Neural progenitor cell (in vitro differentiated cells): ENCODE data around the gene POC5. TPM values are rescaled to one million over a fixed set of nuclear protein-coding genes. Genes with fewer than 3 reads are reported as not detected.

Source experiments
- DNase-seq: peaks from one replicate; pipeline ENCODE4 v3.0.0-alpha.2; 2016; ENCODE audit warnings: low spot score
- H2AFZ ChIP-seq: fragments of 200-600 bp; sonication (generic); replicated peaks from 2 replicates; pipeline ENCODE4 v1.6.1; 2016; ENCODE audit warnings: antibody characterized with exemption
- H3F3A ChIP-seq: fragments of 200-600 bp; sonication (generic); 2 replicates; pipeline ENCODE4 v1.6.1; 2016; ENCODE audit warnings: antibody characterized with exemption, low read depth
- H3K27ac ChIP-seq: fragments of 200-600 bp; sonication (generic); 2 replicates; pipeline ENCODE4 v1.5.1; 2016; ENCODE audit warnings: mild to moderate bottlenecking
- H3K27me3 ChIP-seq: fragments of 200-600 bp; sonication (generic); 2 replicates; pipeline ENCODE4 v1.6.1; 2016; ENCODE audit warnings: mild to moderate bottlenecking, moderate library complexity
- H3K36me3 ChIP-seq: fragments of 200-600 bp; sonication (generic); 2 replicates; pipeline ENCODE4 v1.5.1; 2016
- H3K4me1 ChIP-seq: fragments of 200-600 bp; sonication (generic); 2 replicates; pipeline ENCODE4 v1.6.1; 2016; ENCODE audit warnings: mixed run types
- H3K4me2 ChIP-seq: fragments of 200-600 bp; sonication (generic); 2 replicates; pipeline ENCODE4 v1.6.1; 2016
- H3K4me3 ChIP-seq: fragments of 200-600 bp; sonication (generic); 2 replicates; pipeline ENCODE4 v1.5.1; 2016
- H3K79me2 ChIP-seq: fragments of 200-600 bp; sonication (generic); 2 replicates; pipeline ENCODE4 v1.6.1; 2016; ENCODE audit warnings: low read depth
- H3K9ac ChIP-seq: fragments of 200-600 bp; sonication (generic); 2 replicates; pipeline ENCODE4 v1.6.1; 2016
- H3K9me3 ChIP-seq: fragments of 200-600 bp; sonication (generic); 2 replicates; pipeline ENCODE4 v1.5.1; 2016; ENCODE audit warnings: low read depth
- H4K20me1 ChIP-seq: fragments of 200-600 bp; sonication (generic); 2 replicates; pipeline ENCODE4 v1.6.1; 2016; ENCODE audit warnings: low read depth
- H3K27ac Mint-ChIP-seq: 3 replicates; pipeline ENCODE4 v1.8.0; 2021; ENCODE audit warnings: mixed read lengths
- H3K27me3 Mint-ChIP-seq: 2 replicates; pipeline ENCODE4 v1.8.0; 2022; ENCODE audit warnings: low read depth, mild to moderate bottlenecking, inconsistent platforms, moderate library complexity, mixed read lengths; ENCODE audit not compliant: insufficient read depth
- H3K36me3 Mint-ChIP-seq: 3 replicates; pipeline ENCODE4 v1.8.0; 2021; ENCODE audit warnings: mixed read lengths
- H3K4me1 Mint-ChIP-seq: 3 replicates; pipeline ENCODE4 v1.8.0; 2021; ENCODE audit warnings: mixed read lengths
- H3K4me3 Mint-ChIP-seq: 3 replicates; pipeline ENCODE4 v1.8.0; 2021; ENCODE audit warnings: mild to moderate bottlenecking, moderate library complexity, mixed read lengths
- H3K9me3 Mint-ChIP-seq: 3 replicates; pipeline ENCODE4 v1.8.0; 2020; ENCODE audit warnings: mixed read lengths
- CTCF ChIP-seq: fragments of 200-600 bp; sonication (generic); IDR thresholded peaks from 2 replicates; pipeline ENCODE4 v1.5.1; 2017; ENCODE audit warnings: antibody characterized with exemption, mild to moderate bottlenecking
- EZH2 ChIP-seq: fragments of 200-600 bp; sonication (generic); IDR thresholded peaks from 2 replicates; pipeline ENCODE4 v1.6.1; 2017; ENCODE audit warnings: antibody characterized with exemption, mild to moderate bottlenecking, moderate library complexity
- EZH2phosphoT487 ChIP-seq: fragments of 200-600 bp; sonication (generic); IDR thresholded peaks from 2 replicates; pipeline ENCODE4 v1.6.1; 2017; ENCODE audit warnings: antibody characterized with exemption
- total RNA-seq: library from RNA; depleted of rRNA; stranded (reverse); fragments of >200 nt; gene quantifications from 2 replicates; pipeline ENCODE4 v1.2.3, GENCODE V29; 2015; ENCODE audit warnings: low replicate concordance

The POC5 gene
- total RNA-seq, 1 donor from 2014 or later: 58.2 TPM

DNA sequence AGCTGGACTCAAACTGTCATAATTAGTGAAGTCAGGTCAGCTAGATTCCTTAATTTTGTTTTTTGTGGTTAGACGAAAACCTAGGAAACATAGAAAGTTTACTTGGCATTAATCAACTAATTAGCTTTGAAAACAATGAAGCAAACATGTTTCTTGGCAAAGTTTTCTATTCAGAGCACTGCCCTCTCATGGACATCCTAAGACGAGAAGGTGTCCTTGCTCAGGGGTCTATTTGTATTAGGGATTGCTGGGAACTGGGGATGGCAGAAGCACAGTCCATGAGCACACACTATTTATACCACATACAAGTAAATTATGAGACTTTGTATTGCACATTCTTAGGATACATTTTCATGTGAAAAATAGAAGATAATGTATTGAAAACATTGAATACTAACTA, 49.7 kb downstream of the POC5 start:
- TF ChIP-seq EZH2phosphoT487: no peak
- TF ChIP-seq CTCF: peak; percentile 35
- no peak for TF ChIP-seq EZH2
- no peaks in the 10 kb centered on the region for H3K9me3 ChIP-seq
- Mint-ChIP-seq H3K4me3 (no peak overlapping the region), H3K27ac (no peak overlapping the region), H3K36me3 (no peaks in the 10 kb centered on the region), H3K4me1 (peaks cover 30% of the 10 kb centered on the region), H3K27me3 (no peaks in the 10 kb centered on the region), H3K9me3 (no peaks in the 10 kb centered on the region)
- H3K36me3 ChIP-seq: no peaks in the 10 kb centered on the region
- peak overlapping the region; percentile 24 for H3K4me2 ChIP-seq
- no peaks in the 10 kb centered on the region for H3K79me2 ChIP-seq
- H4K20me1 ChIP-seq: no peaks in the 10 kb centered on the region
- DNase-seq: no peak
- no peak overlapping the region for H3K9ac ChIP-seq
- no peak overlapping the region for H2AFZ ChIP-seq
- H3K27me3 ChIP-seq: no peaks in the 10 kb centered on the region
- H3K27ac ChIP-seq: no peak overlapping the region
- no peak overlapping the region for H3K4me3 ChIP-seq
- peaks cover 35% of the 10 kb centered on the region for H3K4me1 ChIP-seq
- no peaks in the 10 kb centered on the region for H3F3A ChIP-seq

DNA sequence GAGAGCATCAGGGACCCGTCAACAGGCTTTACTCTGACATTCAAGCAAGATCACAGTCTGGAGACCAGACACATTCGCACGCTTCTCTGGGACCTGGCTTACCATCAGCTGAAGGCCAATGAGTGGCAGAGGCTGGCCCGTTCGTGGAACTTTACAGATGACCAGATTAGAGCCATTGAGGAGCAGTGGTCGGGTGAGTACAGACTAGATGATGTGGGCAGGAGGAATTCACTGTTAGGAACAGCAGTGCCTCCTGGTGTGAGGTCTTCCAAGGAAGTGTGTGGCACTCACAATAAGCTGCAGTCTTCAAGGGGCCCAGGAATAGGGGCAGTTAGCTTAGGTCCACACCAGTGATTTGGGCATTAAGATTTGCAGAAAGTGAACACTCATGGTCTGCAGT, 50.4 kb downstream of the POC5 start:
- Histone ChIP-seq H3K4me3 (no peak overlapping the region), H3K27me3 (no peaks in the 10 kb centered on the region), H3K27ac (no peak overlapping the region), H4K20me1 (no peaks in the 10 kb centered on the region), H3K36me3 (no peaks in the 10 kb centered on the region), H3K4me2 (peak overlapping the region; percentile 24), H3K9ac (no peak overlapping the region), H3F3A (no peaks in the 10 kb centered on the region), H2AFZ (peak overlapping the region; percentile 7), H3K79me2 (no peaks in the 10 kb centered on the region), H3K4me1 (peaks cover 35% of the 10 kb centered on the region), H3K9me3 (no peaks in the 10 kb centered on the region)
- H3K27me3 Mint-ChIP-seq: no peaks in the 10 kb centered on the region
- H3K36me3 Mint-ChIP-seq: no peaks in the 10 kb centered on the region
- H3K4me3 Mint-ChIP-seq: no peak overlapping the region
- no peaks in the 10 kb centered on the region for H3K9me3 Mint-ChIP-seq
- peak; percentile 32 for DNase-seq
- peaks cover 30% of the 10 kb centered on the region for H3K4me1 Mint-ChIP-seq
- no peak overlapping the region for H3K27ac Mint-ChIP-seq
- TF ChIP-seq EZH2phosphoT487 (no peak), CTCF (no peak), EZH2 (no peak)

DNA sequence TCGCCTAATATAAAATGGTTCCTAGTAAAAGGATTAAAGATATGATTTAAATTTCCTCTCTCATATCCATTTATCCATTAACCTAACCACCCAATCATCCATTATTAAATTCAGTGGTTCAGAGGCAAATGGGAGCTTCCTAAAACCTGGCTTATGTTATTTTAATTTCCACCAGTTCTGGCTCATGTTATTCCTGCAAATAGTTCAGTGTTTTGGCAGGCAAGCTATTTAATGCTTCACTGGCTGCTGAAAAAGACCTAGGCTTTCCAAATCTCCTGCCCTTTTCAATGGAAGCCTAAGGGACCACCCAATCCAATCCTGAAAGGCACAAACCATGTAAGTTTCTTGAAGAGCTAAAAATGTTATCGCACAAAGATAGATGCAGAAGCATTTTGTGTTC, 52.3 kb downstream of the POC5 start:
- Histone ChIP-seq H3K9me3 (no peaks in the 10 kb centered on the region), H3K27ac (no peak overlapping the region), H3K4me3 (no peak overlapping the region), H4K20me1 (no peaks in the 10 kb centered on the region), H3F3A (no peaks in the 10 kb centered on the region), H3K79me2 (no peaks in the 10 kb centered on the region), H3K27me3 (no peaks in the 10 kb centered on the region), H2AFZ (no peak overlapping the region), H3K9ac (no peak overlapping the region), H3K4me1 (peaks cover 35% of the 10 kb centered on the region), H3K36me3 (no peaks in the 10 kb centered on the region), H3K4me2 (peak overlapping the region; percentile 30)
- peaks cover 30% of the 10 kb centered on the region for H3K4me1 Mint-ChIP-seq
- no peaks in the 10 kb centered on the region for H3K27me3 Mint-ChIP-seq
- H3K27ac Mint-ChIP-seq: no peak overlapping the region
- H3K9me3 Mint-ChIP-seq: no peaks in the 10 kb centered on the region
- H3K4me3 Mint-ChIP-seq: no peak overlapping the region
- peak; percentile 33 for DNase-seq
- H3K36me3 Mint-ChIP-seq: no peaks in the 10 kb centered on the region
- TF ChIP-seq CTCF (no peak), EZH2phosphoT487 (no peak), EZH2 (no peak)
